OCI-LY7 (cell line): Measurements from ENCODE around the gene INPP5F. TPM values are rescaled to one million over a fixed set of nuclear protein-coding genes. Genes with fewer than 3 reads are reported as not detected.

Source experiments
- Bru-seq: library from RNA; stranded (reverse); fragments of 400-500 nt; gene quantifications from one replicate; lab custom pipeline; 2021; lab: Mats Ljungman, UMichigan
- BruChase-seq, 2 experiments: library from RNA; stranded (reverse); fragments of 400-500 nt; gene quantifications; one replicate each; lab custom pipeline; 2021; lab: Mats Ljungman, UMichigan
- BruUV-seq: library from RNA; stranded (reverse); fragments of 400-500 nt; replicated peaks from 2 replicates; lab custom pipeline; 2021; lab: Mats Ljungman, UMichigan
- CTCF ChIA-PET: fragments of 300-600 bp; sonication (Branson Sonifier 250); formaldehyde crosslinking; loops from one replicate; lab custom pipeline; 2022; ENCODE audit warnings: antibody characterized with exemption; ENCODE audit not compliant: unreplicated experiment; lab: Charles Lee
- POLR2A ChIA-PET: fragments of 300-600 bp; sonication (Branson Sonifier 250); formaldehyde crosslinking; loops from one replicate; lab custom pipeline; 2022; ENCODE audit warnings: antibody characterized with exemption; lab: Charles Lee
- DNase-seq: peaks from one replicate; pipeline ENCODE4 v3.0.0-alpha.2; 2015; ENCODE audit warnings: low spot score
- H2AFZ ChIP-seq: fragments of 200-600 bp; sonication (generic), shearing (Covaris generic); 2 replicates; pipeline ENCODE4 v1.6.1; 2014; ENCODE audit warnings: mild to moderate bottlenecking, antibody characterized with exemption, low read length, moderate library complexity
- H3K27ac ChIP-seq: fragments of 200-600 bp; sonication (generic); 2 replicates; pipeline ENCODE4 v1.5.1; 2014; ENCODE audit warnings: mixed run types, low read depth, mild to moderate bottlenecking, moderate library complexity, low read length, inconsistent platforms; ENCODE audit not compliant: poor library complexity, severe bottlenecking
- H3K36me3 ChIP-seq: fragments of 200-600 bp; sonication (generic); 2 replicates; pipeline ENCODE4 v1.6.1; 2014; ENCODE audit warnings: mild to moderate bottlenecking, antibody characterized with exemption, low read length, moderate library complexity, mixed read lengths; ENCODE audit not compliant: insufficient read depth
- H3K4me1 ChIP-seq: fragments of 200-600 bp; sonication (generic); 2 replicates; pipeline ENCODE4 v1.5.1; 2014; ENCODE audit warnings: mild to moderate bottlenecking, low read length; ENCODE audit not compliant: insufficient read depth, poor library complexity, severe bottlenecking
- H3K4me2 ChIP-seq: fragments of 200-600 bp; sonication (generic); 2 replicates; pipeline ENCODE4 v1.6.1; 2014; ENCODE audit warnings: mild to moderate bottlenecking, low read length
- H3K4me3 ChIP-seq: fragments of 200-600 bp; sonication (generic); 2 replicates; pipeline ENCODE4 v1.5.1; 2014; ENCODE audit warnings: mild to moderate bottlenecking, low read depth, low read length; ENCODE audit not compliant: poor library complexity, severe bottlenecking
- H3K79me2 ChIP-seq: fragments of 200-600 bp; sonication (generic); 2 replicates; pipeline ENCODE4 v1.6.1; 2016; ENCODE audit warnings: low read depth, mild to moderate bottlenecking, low read length, moderate library complexity, mixed read lengths; ENCODE audit not compliant: insufficient read depth
- H3K9me2 ChIP-seq: fragments of 200-600 bp; sonication (generic); 2 replicates; pipeline ENCODE4 v1.6.1; 2016; ENCODE audit warnings: mild to moderate bottlenecking, low read length, mixed read lengths; ENCODE audit not compliant: insufficient read depth
- H3K9me3 ChIP-seq: fragments of 200-600 bp; sonication (generic); 2 replicates; pipeline ENCODE4 v1.6.1; 2014; ENCODE audit warnings: mild to moderate bottlenecking, mixed run types, low read length, mixed read lengths
- H4K20me1 ChIP-seq: fragments of 200-600 bp; sonication (generic); 2 replicates; pipeline ENCODE4 v1.6.1; 2014; ENCODE audit warnings: mild to moderate bottlenecking, antibody characterized with exemption, low read length, moderate library complexity, mixed read lengths; ENCODE audit not compliant: insufficient read depth
- CTCF ChIP-seq: fragments of 200-600 bp; sonication (generic); conservative IDR thresholded peaks from 2 replicates; pipeline ENCODE4 v1.5.1; 2014; ENCODE audit warnings: mild to moderate bottlenecking, antibody characterized with exemption, low read length, moderate library complexity, mixed read lengths
- EZH2phosphoT487 ChIP-seq: fragments of 200-600 bp; sonication (generic); IDR thresholded peaks from 2 replicates; pipeline ENCODE4 v1.6.1; 2018; ENCODE audit warnings: low read depth, borderline replicate concordance, mild to moderate bottlenecking, mixed run types, antibody characterized with exemption, low read length, moderate library complexity, mixed read lengths
- intact Hi-C: fragments of 100-400 bp; cut with micrococcal nuclease; formaldehyde crosslinking; loops from one replicate; pipeline ENCODE4 v1.10.0; 2022; ENCODE audit not compliant: unreplicated experiment
- long read RNA-seq: library from polyadenylated mRNA; stranded (forward); transcript quantifications from one replicate; pipeline ENCODE4 v2.0.0, GENCODE V29; 2022
- total RNA-seq, 2 experiments: library from RNA; depleted of rRNA in 1 of 2; stranded (reverse); fragments of >200 nt in 1 of 2; shearing (Covaris generic) in 1 of 2; gene quantifications; 2 replicates each; pipeline ENCODE4 v1.2.3, GENCODE V29; 2014 to 2022

Gene INPP5F
- total RNA-seq (2014; rRNA removed; shearing (Covaris generic)): 6.2 TPM in 2 replicates
- 8.7 and 12.8 TPM in 2 replicates for total RNA-seq (2022)
- percentile 61 among the genes with signal in this experiment for Bru-seq, nascent RNA
- BruChase-seq, experiment 1, labeled RNA remaining after a 6-hour chase: percentile 56 among the genes with signal in this experiment
- BruChase-seq, experiment 2, labeled RNA remaining after a 2-hour chase: percentile 57 among the genes with signal in this experiment
- long read RNA-seq, full-length matches to known transcripts: 5 of 22 reads
- long read RNA-seq, partial matches to known transcripts: 0 of 22 reads
- long read RNA-seq, other reads (novel, unspliced or antisense): 17 of 22 reads

DNA sequence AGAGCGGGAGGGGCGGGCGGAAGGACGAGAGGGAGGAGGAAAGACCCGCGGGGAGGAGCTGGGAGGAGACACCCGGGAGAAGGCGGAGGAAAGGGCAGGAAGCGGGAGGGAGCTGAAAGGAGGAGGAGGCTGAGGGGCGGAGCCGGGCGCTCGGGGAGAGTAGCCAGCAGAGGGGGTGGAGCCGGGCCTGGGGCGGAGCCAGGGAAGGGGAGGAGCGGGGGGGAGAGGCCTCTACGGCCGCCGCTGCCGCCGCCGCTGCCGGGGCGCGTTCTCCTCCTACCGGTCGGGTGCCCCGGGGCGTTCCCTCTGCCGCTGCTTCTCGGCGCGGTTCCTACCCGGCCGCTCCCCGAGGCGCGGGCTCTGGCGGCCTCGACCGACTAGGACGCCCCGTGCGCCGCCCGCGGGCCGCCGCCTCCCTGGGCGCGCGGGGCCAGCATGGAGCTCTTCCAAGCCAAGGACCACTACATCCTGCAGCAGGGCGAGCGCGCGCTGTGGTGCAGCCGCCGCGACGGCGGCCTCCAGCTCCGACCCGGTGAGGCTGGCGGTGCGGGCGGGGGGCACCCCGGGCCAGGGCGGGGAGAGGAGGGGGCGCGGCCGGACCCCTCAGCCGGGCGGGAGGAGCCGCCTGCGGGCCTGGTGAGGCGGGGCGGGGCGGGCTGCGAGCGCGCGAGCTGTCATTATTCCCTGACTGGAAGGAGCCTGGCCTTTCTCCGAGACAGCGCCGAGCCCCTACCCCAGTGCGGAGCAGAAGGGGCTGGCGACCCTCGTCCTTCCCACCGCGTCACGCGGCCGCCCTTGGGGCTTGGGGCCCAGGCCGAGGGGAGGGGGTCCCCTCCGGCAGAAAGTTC is at the start of gene INPP5F:
TSS of gene INPP5F (plus strand) at position 223 of the 848 bp plus-strand sequence. CDS start at position 436, 213 bp downstream.
- Histone ChIP-seq H3K9me3 (no peaks in the 10 kb centered on the region), H2AFZ (peak within 1 kb of the TSS; percentile 75), H3K79me2 (peaks cover 8% of the 10 kb centered on the region; the same call in 1 of the 2 replicates), H3K27ac (peak within 1 kb of the TSS; percentile 74), H3K4me2 (peak within 1 kb of the TSS; percentile 92), H4K20me1 (0 out of 2 replicates have a peak, but pooled peaks cover 9% of the 10 kb centered on the region), H3K4me3 (peak within 1 kb of the TSS; percentile 92), H3K4me1 (peaks cover 39% of the 10 kb centered on the region), H3K9me2 (no peaks in the 10 kb centered on the region), H3K36me3 (no peaks in the 10 kb centered on the region)
- CTCF ChIA-PET: interaction anchor here (0.6 to 1.6 kb wide), 6 partner anchors 12 to 133 kb away, joined by 3 to 5 read pairs (median 4); no protein-coding TSS in a partner anchor
- no peak; the same call in 1 of the 2 replicates for TF ChIP-seq CTCF
- no peak for TF ChIP-seq EZH2phosphoT487
- DNase-seq: peak; percentile 95
- intact Hi-C loops: loop anchor here (1.0 to 5.0 kb wide), 4 partner anchors 21 to 146 kb away; partner anchors contain the start of genes MCMBP and TIAL1
- POLR2A ChIA-PET: interaction anchor here (0.6 to 6.4 kb wide), 19 partner anchors 9 to 1685 kb away, joined by 3 to 79 read pairs (median 4); partner anchors contain the start of genes BAG3 and MCMBP
- no TSS peak for BruUV-seq

GRCh38 chr10:119677126-119677525 is 48.7 kb upstream of the INPP5F start:
- no peaks in the 10 kb centered on the region for H3K79me2 ChIP-seq
- intact Hi-C loops: no loop called here
- ChIA-PET POLR2A (interaction anchor here (1.2 kb wide), 1 partner anchor 13 kb away, joined by 3 read pairs; no protein-coding TSS in a partner anchor), CTCF (no interaction called here)
- no peaks in the 10 kb centered on the region for H3K9me3 ChIP-seq
- H2AFZ ChIP-seq: no peak overlapping the region
- DNase-seq: no peak
- H3K9me2 ChIP-seq: no peaks in the 10 kb centered on the region
- no peak overlapping the region for H3K4me3 ChIP-seq
- BruUV-seq: no TSS peak
- H3K4me2 ChIP-seq: no peak overlapping the region
- no peaks in the 10 kb centered on the region for H3K36me3 ChIP-seq
- H3K27ac ChIP-seq: no peak overlapping the region
- H4K20me1 ChIP-seq: no peaks in the 10 kb centered on the region
- no peaks in the 10 kb centered on the region for H3K4me1 ChIP-seq
- TF ChIP-seq CTCF: no peak
